GM12878 (cell line): ENCODE results near the gene SLC25A26. TPM values are rescaled to one million over a fixed set of nuclear protein-coding genes. Genes with fewer than 3 reads are reported as not detected.

Experiments used
- BACH1 ChIP-seq: fragments of 450-650 bp; IDR thresholded peaks from 2 replicates; pipeline ENCODE4 v1.6.1; 2017; ENCODE audit warnings: mild to moderate bottlenecking, borderline replicate concordance
- BCL11A ChIP-seq: IDR thresholded peaks from 2 replicates; pipeline ENCODE4 v1.6.1; 2011; ENCODE audit warnings: low read depth, low read length
- BRCA1 ChIP-seq: IDR thresholded peaks from 2 replicates; pipeline ENCODE4 v1.6.1; 2011; ENCODE audit warnings: low read depth, low read length, improper control_type of control experiment
- CBFB ChIP-seq: IDR thresholded peaks from 2 replicates; pipeline ENCODE4 v1.6.1; 2016; ENCODE audit warnings: antibody characterized with exemption, low read depth
- ELK1 ChIP-seq: IDR thresholded peaks from 2 replicates; pipeline ENCODE4 v1.6.1; 2012; ENCODE audit warnings: low read depth, low read length, improper control_type of control experiment
- HDAC2 ChIP-seq: fragments of 200-600 bp; sonication (generic); IDR thresholded peaks from 2 replicates; pipeline ENCODE4 v1.6.1; 2017
- HSF1 ChIP-seq: fragments of 150-350 bp; IDR thresholded peaks from 2 replicates; pipeline ENCODE4 v1.6.1; 2014; ENCODE audit warnings: mild to moderate bottlenecking, low read depth, low read length
- JUND ChIP-seq: IDR thresholded peaks from 2 replicates; pipeline ENCODE4 v1.6.1; 2012; ENCODE audit warnings: low read depth, mild to moderate bottlenecking, low read length, improper control_type of control experiment, moderate library complexity
- MXI1 ChIP-seq: fragments of 150-350 bp; IDR thresholded peaks from 2 replicates; pipeline ENCODE4 v1.6.1; 2011; ENCODE audit warnings: low read depth, mild to moderate bottlenecking, inconsistent platforms, low read length, improper control_type of control experiment
- MYB ChIP-seq: fragments of 150-350 bp; IDR thresholded peaks from 2 replicates; pipeline ENCODE4 v1.6.1; 2014; ENCODE audit warnings: mild to moderate bottlenecking, low read depth, low read length, borderline replicate concordance
- NFXL1 ChIP-seq: fragments of 450-650 bp; IDR thresholded peaks from 2 replicates; pipeline ENCODE4 v1.6.1; 2017; ENCODE audit warnings: antibody characterized with exemption, mild to moderate bottlenecking, borderline replicate concordance
- NR2C2 ChIP-seq: IDR thresholded peaks from 2 replicates; pipeline ENCODE4 v1.6.1; 2011; ENCODE audit warnings: borderline replicate concordance, low read depth; ENCODE audit not compliant: control insufficient read depth, insufficient read length
- POLR2A ChIP-seq: IDR thresholded peaks from 2 replicates; pipeline ENCODE4 v1.6.1; 2011; ENCODE audit warnings: low read depth, mild to moderate bottlenecking, low read length
- RAD21 ChIP-seq: IDR thresholded peaks from 2 replicates; pipeline ENCODE4 v1.6.1; 2011; ENCODE audit warnings: mild to moderate bottlenecking, low read depth, low read length, moderate library complexity; ENCODE audit not compliant: insufficient read depth
- RFX5 ChIP-seq: IDR thresholded peaks from 2 replicates; pipeline ENCODE4 v1.6.1; 2011; ENCODE audit warnings: low read depth, low read length, improper control_type of control experiment
- SPI1 ChIP-seq: IDR thresholded peaks from 2 replicates; pipeline ENCODE4 v1.6.1; 2011; ENCODE audit warnings: low read depth, mild to moderate bottlenecking, low read length, moderate library complexity, borderline replicate concordance; ENCODE audit not compliant: insufficient read depth
- SREBF2 ChIP-seq: IDR thresholded peaks from 2 replicates; pipeline ENCODE4 v1.6.1; 2012; ENCODE audit warnings: mild to moderate bottlenecking, low read length
- STAT1 ChIP-seq: fragments of 450-650 bp; conservative IDR thresholded peaks from 2 replicates; pipeline ENCODE4 v1.6.1; 2014; ENCODE audit warnings: antibody characterized with exemption, mild to moderate bottlenecking
- STAT3 ChIP-seq: IDR thresholded peaks from 2 replicates; pipeline ENCODE4 v1.6.1; 2011; ENCODE audit warnings: low read depth, low read length, improper control_type of control experiment
- TCF12 ChIP-seq: IDR thresholded peaks from 2 replicates; pipeline ENCODE4 v1.6.1; 2011; ENCODE audit warnings: low read depth, mild to moderate bottlenecking, low read length
- TCF3 ChIP-seq: IDR thresholded peaks from 2 replicates; pipeline ENCODE4 v1.6.1; 2012; ENCODE audit warnings: low read depth, mild to moderate bottlenecking, low read length, borderline replicate concordance; ENCODE audit not compliant: insufficient read depth
- ZBTB11 ChIP-seq: fragments of 450-650 bp; formaldehyde crosslinking; IDR thresholded peaks from 2 replicates; pipeline ENCODE4 v1.5.0; 2022; ENCODE audit warnings: mild to moderate bottlenecking, missing genetic modification characterization
- polyA plus RNA-seq, 11 experiments: library from polyadenylated mRNA; depleted of rRNA in 4 of 11; unstranded in 6 of 11; stranded (reverse) in 5 of 11; fragments of >200 nt; fragmentation: Nextera tagmentation in 4 of 11; fragmentation: Illumina TruSeq in 1 of 11; extraction: Ambion mirVana in 4 of 11; extraction: Trizol in 1 of 11; gene quantifications; 1 replicate in 1 of 11; 2 replicates in 10 of 11; pipeline versions ENCODE4 v1.2.1 to v1.2.3, GENCODE V29; 2011 to 2016; ENCODE audit warnings: inconsistent platforms in 2 of 11, missing spikeins in 2 of 11, low read depth in 1 of 11
- total RNA-seq, 4 experiments: library from RNA; depleted of rRNA in 3 of 4; stranded (reverse); fragments of >200 nt in 3 of 4; fragmentation: Illumina TruSeq in 1 of 4; extraction: Trizol in 1 of 4; gene quantifications; 2 replicates each; pipeline versions ENCODE4 v1.2.1 to v1.2.3, GENCODE V29; 2013 to 2021
- TF ChIP-seq, protein P1 (sequence below): fragments of 450-650 bp; IDR thresholded peaks from 2 replicates; pipeline ENCODE4 v1.6.1; 2017; ENCODE audit warnings: borderline replicate concordance
- TF ChIP-seq, protein P2 (sequence below): IDR thresholded peaks from 2 replicates; pipeline ENCODE4 v1.6.1; 2011; ENCODE audit warnings: low read depth, mild to moderate bottlenecking, low read length, moderate library complexity, borderline replicate concordance; ENCODE audit errors: extremely low read depth

Gene SLC25A26
- total and polyA plus RNA-seq, 10 of the 15 experiments (the other 5 are each of a cell fraction or from before 2014, with no cell fraction given) = 14.6 to 49.7 (median 24.9) TPM

- TF ChIP-seq HSF1 (no peak), BRCA1 (peak; percentile 78), SPI1 (no peak), MXI1 (peak; percentile 99), NFXL1 (no peak), STAT3 (no peak), ELK1 (0 out of 2 replicates have a peak, but pooled peaks have one; percentile 55), NR2C2 (no peak), BACH1 (no peak), STAT1 (no peak), SREBF2 (no peak), BCL11A (no peak), RFX5 (no peak), HDAC2 (no peak), JUND (no peak), POLR2A (peak; percentile 99), TCF3 (peak; percentile 61; the same call in 1 of the 2 replicates), CBFB (0 out of 2 replicates have a peak, but pooled peaks have one; percentile 73), MYB (no peak), ZBTB11 (CRISPR knock-in tag) (no peak), TCF12 (peak; percentile 79), RAD21 (no peak)
- TF ChIP-seq, protein P1, sequence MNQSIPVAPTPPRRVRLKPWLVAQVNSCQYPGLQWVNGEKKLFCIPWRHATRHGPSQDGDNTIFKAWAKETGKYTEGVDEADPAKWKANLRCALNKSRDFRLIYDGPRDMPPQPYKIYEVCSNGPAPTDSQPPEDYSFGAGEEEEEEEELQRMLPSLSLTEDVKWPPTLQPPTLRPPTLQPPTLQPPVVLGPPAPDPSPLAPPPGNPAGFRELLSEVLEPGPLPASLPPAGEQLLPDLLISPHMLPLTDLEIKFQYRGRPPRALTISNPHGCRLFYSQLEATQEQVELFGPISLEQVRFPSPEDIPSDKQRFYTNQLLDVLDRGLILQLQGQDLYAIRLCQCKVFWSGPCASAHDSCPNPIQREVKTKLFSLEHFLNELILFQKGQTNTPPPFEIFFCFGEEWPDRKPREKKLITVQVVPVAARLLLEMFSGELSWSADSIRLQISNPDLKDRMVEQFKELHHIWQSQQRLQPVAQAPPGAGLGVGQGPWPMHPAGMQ = peak; percentile 63
- TF ChIP-seq, protein P2, sequence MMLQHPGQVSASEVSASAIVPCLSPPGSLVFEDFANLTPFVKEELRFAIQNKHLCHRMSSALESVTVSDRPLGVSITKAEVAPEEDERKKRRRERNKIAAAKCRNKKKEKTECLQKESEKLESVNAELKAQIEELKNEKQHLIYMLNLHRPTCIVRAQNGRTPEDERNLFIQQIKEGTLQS = peak; percentile 75; the same call in 1 of the 2 replicates
Observed at GRCh38 chr3:66220602-66221377, at the start of gene SLC25A26 (continued).
